ENCODE data around the gene IQSEC1. TPM values are rescaled to one million over a fixed set of nuclear protein-coding genes. Genes with fewer than 3 reads are reported as not detected.

The IQSEC1 gene
- total and polyA plus RNA-seq, 9 of the 15 experiments (the other 6 are each of a cell fraction or from before 2014, with no cell fraction given), result 0.56 to 39.0 (median 6.8) TPM

GRCh38 chr3:12875857-12876836 is 197.1 kb downstream of the IQSEC1 start (continued):
- TF ChIP-seq, protein P1, sequence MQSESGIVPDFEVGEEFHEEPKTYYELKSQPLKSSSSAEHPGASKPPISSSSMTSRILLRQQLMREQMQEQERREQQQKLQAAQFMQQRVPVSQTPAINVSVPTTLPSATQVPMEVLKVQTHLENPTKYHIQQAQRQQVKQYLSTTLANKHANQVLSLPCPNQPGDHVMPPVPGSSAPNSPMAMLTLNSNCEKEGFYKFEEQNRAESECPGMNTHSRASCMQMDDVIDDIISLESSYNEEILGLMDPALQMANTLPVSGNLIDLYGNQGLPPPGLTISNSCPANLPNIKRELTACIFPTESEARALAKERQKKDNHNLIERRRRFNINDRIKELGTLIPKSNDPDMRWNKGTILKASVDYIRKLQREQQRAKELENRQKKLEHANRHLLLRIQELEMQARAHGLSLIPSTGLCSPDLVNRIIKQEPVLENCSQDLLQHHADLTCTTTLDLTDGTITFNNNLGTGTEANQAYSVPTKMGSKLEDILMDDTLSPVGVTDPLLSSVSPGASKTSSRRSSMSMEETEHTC (IDR thresholded peaks at IDR 0.05), result no peak
- TF ChIP-seq CAMTA2 (CRISPR knock-in tag; conservative IDR thresholded peaks at IDR 0.05) (no peak), SMAD4 (CRISPR knock-in tag; conservative IDR thresholded peaks at IDR 0.05) (peak; percentile 66; the same call in 1 of the 2 replicates), NFRKB (IDR thresholded peaks at IDR 0.05; ENCODE audit: low read depth) (no peak), TAF9B (IDR thresholded peaks at IDR 0.05; ENCODE audit: partially characterized antibody) (no peak), NUFIP1 (IDR thresholded peaks at IDR 0.05; ENCODE audit: partially characterized antibody) (no peak), SOX6 (IDR thresholded peaks at IDR 0.05) (no peak), ZBTB49 (CRISPR knock-in tag; IDR thresholded peaks at IDR 0.05; ENCODE audit: borderline replicate concordance) (no peak), SREBF1 (IDR thresholded peaks at IDR 0.05; ENCODE audit: borderline replicate concordance, low read depth, low read length) (no peak), ZMIZ1 (IDR thresholded peaks at IDR 0.05; ENCODE audit: low read depth in 2 of 2, low read length in 2 of 2) (no peak), ELK1 (CRISPR knock-in tag; IDR thresholded peaks at IDR 0.05) (no peak)
- TF ChIP-seq, protein P2, sequence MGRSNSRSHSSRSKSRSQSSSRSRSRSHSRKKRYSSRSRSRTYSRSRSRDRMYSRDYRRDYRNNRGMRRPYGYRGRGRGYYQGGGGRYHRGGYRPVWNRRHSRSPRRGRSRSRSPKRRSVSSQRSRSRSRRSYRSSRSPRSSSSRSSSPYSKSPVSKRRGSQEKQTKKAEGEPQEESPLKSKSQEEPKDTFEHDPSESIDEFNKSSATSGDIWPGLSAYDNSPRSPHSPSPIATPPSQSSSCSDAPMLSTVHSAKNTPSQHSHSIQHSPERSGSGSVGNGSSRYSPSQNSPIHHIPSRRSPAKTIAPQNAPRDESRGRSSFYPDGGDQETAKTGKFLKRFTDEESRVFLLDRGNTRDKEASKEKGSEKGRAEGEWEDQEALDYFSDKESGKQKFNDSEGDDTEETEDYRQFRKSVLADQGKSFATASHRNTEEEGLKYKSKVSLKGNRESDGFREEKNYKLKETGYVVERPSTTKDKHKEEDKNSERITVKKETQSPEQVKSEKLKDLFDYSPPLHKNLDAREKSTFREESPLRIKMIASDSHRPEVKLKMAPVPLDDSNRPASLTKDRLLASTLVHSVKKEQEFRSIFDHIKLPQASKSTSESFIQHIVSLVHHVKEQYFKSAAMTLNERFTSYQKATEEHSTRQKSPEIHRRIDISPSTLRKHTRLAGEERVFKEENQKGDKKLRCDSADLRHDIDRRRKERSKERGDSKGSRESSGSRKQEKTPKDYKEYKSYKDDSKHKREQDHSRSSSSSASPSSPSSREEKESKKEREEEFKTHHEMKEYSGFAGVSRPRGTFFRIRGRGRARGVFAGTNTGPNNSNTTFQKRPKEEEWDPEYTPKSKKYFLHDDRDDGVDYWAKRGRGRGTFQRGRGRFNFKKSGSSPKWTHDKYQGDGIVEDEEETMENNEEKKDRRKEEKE (IDR thresholded peaks at IDR 0.05; ENCODE audit: borderline replicate concordance in 1 of 2, control insufficient read depth in 1 of 2, low read depth in 2 of 2, low read length in 1 of 2), result no peak
